T-helper 2 cell treated with Interferon-gamma antibody and Interleukin-4, amounts not matched to agents 5 μg/mL and 100 μg/mL, for 36 hours (primary cell): ENCODE results near the gene DUX4.
A peak's percentile ranks its signal among the peaks of the same experiment; 100 is the strongest.
"Not testable (repeated sequence)": the region's sequence is repeated elsewhere in the genome, so short reads cannot be mapped to it uniquely, and the experiment has no call there.

Experiments
- DNase-seq: peaks from one replicate; pipeline ENCODE4 v3.0.0; 2021; ENCODE audit warnings: low spot score
- H3K27ac Mint-ChIP-seq: one replicate; pipeline ENCODE4 v1.8.0; 2021; ENCODE audit warnings: mild to moderate bottlenecking, mixed read lengths
- H3K27me3 Mint-ChIP-seq: one replicate; pipeline ENCODE4 v1.8.0; 2021; ENCODE audit warnings: low read depth, mixed read lengths
- H3K36me3 Mint-ChIP-seq: one replicate; pipeline ENCODE4 v1.8.0; 2021; ENCODE audit warnings: low read depth, mixed read lengths
- H3K4me1 Mint-ChIP-seq: one replicate; pipeline ENCODE4 v1.8.0; 2021; ENCODE audit warnings: low read depth, mixed read lengths
- H3K4me3 Mint-ChIP-seq: one replicate; pipeline ENCODE4 v1.8.0; 2022; ENCODE audit warnings: mild to moderate bottlenecking, moderate library complexity, mixed read lengths
- H3K9me3 Mint-ChIP-seq: one replicate; pipeline ENCODE4 v1.8.0; 2021; ENCODE audit warnings: mixed read lengths

Gene DUX4

DNA sequence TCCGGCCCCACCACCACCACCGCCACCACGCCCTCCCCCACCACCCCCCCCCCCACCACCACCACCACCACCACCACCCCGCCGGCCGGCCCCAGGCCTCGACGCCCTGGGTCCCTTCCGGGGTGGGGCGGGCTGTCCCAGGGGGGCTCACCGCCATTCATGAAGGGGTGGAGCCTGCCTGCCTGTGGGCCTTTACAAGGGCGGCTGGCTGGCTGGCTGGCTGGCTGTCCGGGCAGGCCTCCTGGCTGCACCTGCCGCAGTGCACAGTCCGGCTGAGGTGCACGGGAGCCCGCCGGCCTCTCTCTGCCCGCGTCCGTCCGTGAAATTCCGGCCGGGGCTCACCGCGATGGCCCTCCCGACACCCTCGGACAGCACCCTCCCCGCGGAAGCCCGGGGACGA lies at the start of gene DUX4:
Gene DUX4 (plus strand): TSS at position 347 of the 400 bp plus-strand sequence. CDS start 0 bp downstream, at position 347.
- H3K27me3 Mint-ChIP-seq, H3K36me3 Mint-ChIP-seq, H3K27ac Mint-ChIP-seq, H3K9me3 Mint-ChIP-seq, H3K4me3 Mint-ChIP-seq, DNase-seq, H3K4me1 Mint-ChIP-seq: not testable (repeated sequence)

DNA sequence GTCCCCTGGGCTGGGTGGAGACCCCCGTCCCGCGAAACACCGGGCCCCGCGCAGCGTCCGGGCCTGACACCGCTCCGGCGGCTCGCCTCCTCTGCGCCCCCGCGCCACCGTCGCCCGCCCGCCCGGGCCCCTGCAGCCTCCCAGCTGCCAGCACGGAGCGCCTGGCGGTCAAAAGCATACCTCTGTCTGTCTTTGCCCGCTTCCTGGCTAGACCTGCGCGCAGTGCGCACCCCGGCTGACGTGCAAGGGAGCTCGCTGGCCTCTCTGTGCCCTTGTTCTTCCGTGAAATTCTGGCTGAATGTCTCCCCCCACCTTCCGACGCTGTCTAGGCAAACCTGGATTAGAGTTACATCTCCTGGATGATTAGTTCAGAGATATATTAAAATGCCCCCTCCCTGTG lies 1.9 kb downstream of the DUX4 start:
- not testable (repeated sequence) for H3K36me3 Mint-ChIP-seq, H3K4me3 Mint-ChIP-seq, DNase-seq

DNA sequence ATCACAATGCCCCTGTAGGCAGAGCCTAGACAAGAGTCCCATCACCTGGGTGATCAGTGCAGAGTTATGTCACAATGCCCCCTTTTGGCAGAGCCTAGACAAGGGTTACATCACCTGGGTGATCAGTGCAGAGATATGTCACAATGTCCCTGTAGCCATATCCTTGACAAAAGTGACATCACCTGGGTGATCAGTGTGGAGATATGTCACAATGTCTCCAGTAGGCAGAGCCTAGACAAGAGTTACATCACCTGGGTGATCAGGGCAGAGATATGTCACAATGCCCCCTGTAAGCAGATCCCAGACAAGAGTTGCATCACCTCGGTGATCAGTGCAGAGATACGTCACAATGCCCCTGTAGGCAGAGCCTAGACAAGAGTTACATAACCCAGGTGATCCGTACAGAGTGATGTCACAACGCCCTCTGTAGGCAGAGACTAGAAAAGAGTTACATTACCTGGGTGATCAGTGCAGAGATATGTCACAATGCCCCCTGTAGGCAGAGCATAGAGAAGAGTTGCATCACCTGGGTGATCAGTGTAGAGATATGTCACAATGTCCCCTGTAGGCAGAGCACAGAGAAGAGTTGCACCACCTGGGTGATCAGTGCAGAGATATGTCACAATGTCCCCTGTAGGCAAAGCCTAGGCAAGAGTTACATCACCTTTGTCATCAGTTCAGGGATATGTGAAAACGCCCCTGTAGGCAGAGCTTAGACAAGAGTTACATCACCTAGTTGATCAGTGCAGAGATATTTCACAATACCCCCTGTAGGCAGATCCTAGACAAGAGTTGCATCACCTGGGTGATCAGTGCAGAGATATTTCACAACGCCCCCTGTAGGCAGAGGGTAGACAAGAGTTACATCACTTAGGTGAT lies 4.4 kb downstream of the DUX4 start:
- H3K27me3 Mint-ChIP-seq, DNase-seq: not testable (repeated sequence)

More for the DNA sequence above, 1.9 kb downstream of the DUX4 start:
- H3K9me3 Mint-ChIP-seq, result peaks cover 11% of the 10 kb centered on the region
- not testable (repeated sequence) for H3K4me1 Mint-ChIP-seq, H3K27me3 Mint-ChIP-seq
- H3K27ac Mint-ChIP-seq, result peak overlapping the region; percentile 67

DNA sequence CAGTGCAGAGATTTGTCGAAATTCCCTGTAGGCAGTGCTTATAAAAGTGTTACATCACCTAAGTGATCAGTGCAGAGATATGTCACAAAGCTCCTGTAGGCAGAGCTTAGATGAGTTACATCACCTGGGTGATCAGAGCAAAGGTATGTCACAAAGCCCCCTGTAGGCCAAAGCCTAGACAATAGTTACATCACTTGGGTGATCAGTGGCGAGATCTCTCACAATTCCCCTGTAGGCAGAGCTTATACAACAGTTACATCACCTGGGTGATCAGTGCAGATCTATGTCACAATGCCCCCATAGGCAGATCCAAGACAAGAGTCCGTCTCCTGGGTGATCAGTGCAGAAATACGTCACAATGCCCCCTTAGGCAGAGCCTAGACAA lies 5.0 kb downstream of the DUX4 start:
- not testable (repeated sequence) for DNase-seq, H3K4me3 Mint-ChIP-seq, H3K27me3 Mint-ChIP-seq, H3K36me3 Mint-ChIP-seq, H3K4me1 Mint-ChIP-seq, H3K27ac Mint-ChIP-seq
- peaks cover 14% of the 10 kb centered on the region for H3K9me3 Mint-ChIP-seq

More for the DNA sequence above, 4.4 kb downstream of the DUX4 start:
- not testable (repeated sequence) for H3K27ac Mint-ChIP-seq, H3K4me3 Mint-ChIP-seq, H3K4me1 Mint-ChIP-seq, H3K36me3 Mint-ChIP-seq
- H3K9me3 Mint-ChIP-seq, result peaks cover 14% of the 10 kb centered on the region

DNA sequence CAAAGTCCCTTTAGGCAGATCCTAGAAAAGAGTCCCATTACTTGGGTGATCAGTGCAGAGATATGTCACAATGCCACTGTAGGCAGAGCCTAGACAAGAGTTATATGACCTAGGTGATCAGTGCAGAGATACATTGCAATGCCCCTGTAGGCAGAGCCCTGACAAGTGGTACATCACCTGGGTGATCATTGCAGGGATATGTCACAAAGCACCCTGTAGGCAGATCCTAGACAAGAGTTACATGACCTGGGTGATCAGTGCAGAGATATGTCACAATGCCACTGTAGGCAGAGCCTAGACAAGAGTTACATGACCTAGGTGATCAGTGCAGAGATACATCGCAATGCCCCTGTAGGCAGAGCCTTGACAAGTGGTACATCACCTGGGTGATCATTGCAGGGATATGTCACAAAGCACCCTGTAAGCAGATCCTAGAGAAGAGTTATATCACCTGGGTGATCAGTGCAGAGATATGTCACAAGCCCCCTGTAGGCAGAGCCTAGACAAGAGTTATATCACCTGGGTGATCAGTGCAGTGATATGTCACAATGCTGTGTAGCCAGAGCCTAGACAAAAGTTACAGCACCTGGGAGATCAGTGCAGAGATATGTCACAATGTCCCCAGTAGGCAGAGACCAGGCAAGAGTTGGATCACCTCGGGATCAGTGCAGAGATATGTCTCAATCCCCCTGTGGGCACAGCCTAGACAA lies 5.6 kb downstream of the DUX4 start:
- not testable (repeated sequence) for H3K4me3 Mint-ChIP-seq, H3K27me3 Mint-ChIP-seq, H3K36me3 Mint-ChIP-seq, H3K27ac Mint-ChIP-seq, DNase-seq, H3K4me1 Mint-ChIP-seq
- peaks cover 14% of the 10 kb centered on the region for H3K9me3 Mint-ChIP-seq

DNA sequence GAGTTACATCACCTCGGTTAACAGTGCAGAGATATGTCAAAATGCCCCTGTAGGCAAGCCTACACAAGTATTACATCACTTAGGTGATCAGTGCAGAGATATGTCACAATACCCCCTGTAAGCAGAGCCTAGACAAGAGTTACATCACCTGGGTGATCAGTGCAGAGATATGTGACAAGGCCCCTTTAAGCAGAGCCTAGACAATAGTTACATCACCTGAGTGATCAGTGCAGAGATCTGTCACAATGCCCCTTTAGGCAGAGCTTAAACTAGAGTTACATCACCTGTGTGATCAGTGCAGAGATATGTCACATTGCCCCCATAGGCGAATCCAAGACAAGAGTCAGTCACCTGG lies 6.1 kb downstream of the DUX4 start:
- H3K27ac Mint-ChIP-seq, H3K36me3 Mint-ChIP-seq: not testable (repeated sequence)
- H3K9me3 Mint-ChIP-seq, result peaks cover 14% of the 10 kb centered on the region

DNA sequence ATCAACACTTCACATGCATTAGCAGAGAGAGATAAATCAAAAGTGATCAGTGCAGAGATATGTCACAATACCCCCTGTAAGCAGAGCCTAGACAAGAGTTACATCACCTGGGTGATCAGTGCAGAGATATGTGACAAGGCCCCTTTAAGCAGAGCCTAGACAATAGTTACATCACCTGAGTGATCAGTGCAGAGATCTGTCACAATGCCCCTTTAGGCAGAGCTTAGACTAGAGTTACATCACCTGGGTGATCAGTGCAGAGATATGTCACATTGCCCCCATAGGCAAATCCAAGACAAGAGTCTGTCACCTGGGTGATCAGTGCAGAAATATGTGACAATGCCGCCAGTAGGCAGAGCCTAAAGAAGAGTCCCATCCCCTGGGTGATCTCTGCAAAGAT lies 7.4 kb downstream of the DUX4 start:
- H3K36me3 Mint-ChIP-seq, H3K9me3 Mint-ChIP-seq, H3K4me1 Mint-ChIP-seq, DNase-seq, H3K4me3 Mint-ChIP-seq, H3K27ac Mint-ChIP-seq, H3K27me3 Mint-ChIP-seq: not testable (repeated sequence)

More for the DNA sequence above, 6.1 kb downstream of the DUX4 start:
- DNase-seq, H3K27me3 Mint-ChIP-seq, H3K4me3 Mint-ChIP-seq, H3K4me1 Mint-ChIP-seq: not testable (repeated sequence)

DNA sequence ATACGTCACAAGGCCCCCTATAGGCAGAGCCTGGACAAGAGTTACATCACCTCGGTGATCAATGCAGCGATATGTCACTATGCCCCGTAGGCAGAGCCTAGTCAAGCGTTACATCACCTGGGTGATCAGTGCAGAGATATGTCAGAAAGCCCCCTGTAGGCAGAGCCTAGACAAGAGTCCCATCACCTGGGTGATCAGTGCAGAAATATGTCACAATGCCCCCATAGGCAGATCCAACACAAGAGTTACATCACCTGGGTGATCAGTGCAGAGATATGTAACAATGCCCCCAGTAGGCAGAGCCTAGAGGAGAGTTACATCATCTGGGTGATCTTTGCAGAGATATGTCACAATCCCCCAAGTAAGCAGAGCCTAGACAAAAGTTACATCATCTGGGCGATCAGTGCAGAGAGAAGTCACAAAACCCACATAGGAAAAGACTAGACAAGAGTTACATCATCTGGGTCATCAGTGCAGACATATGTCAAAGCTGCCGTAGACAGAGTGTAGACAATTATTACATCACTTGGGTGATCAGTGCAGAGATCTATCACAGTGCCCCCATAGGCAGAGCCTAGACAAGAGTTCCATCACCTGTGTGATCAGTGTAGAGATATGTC lies 8.0 kb downstream of the DUX4 start:
- not testable (repeated sequence) for H3K27me3 Mint-ChIP-seq, DNase-seq, H3K9me3 Mint-ChIP-seq, H3K36me3 Mint-ChIP-seq, H3K4me3 Mint-ChIP-seq, H3K4me1 Mint-ChIP-seq, H3K27ac Mint-ChIP-seq

DNA sequence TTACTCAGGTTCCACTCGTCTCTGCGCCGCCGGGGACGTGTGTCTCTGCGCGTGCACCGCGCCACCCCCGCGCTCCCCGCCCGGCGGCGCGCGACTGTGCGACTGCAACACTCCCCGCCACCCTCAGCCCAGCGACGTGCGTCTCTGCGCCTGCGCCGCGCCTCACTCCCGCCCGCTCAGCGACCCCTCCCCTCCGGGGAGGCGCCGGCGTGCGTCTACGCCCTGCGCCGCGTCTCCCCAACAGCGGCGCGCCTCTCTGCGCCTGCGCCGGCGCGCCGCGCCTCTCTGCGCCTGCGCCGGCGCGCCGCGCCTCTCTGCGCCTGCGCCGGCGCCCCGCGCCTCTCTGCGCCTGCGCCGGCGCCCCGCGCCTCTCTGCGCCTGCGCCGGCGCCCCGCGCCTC lies 29.9 kb downstream of the DUX4 start:
- not testable (repeated sequence) for DNase-seq, H3K27ac Mint-ChIP-seq, H3K4me3 Mint-ChIP-seq, H3K27me3 Mint-ChIP-seq, H3K36me3 Mint-ChIP-seq, H3K4me1 Mint-ChIP-seq, H3K9me3 Mint-ChIP-seq
